Left ventricle myocardium superior (tissue), 1 donor: ENCODE results near the gene TRPM3. TPM values are rescaled to one million over a fixed set of nuclear protein-coding genes. Genes with fewer than 3 reads are reported as not detected.
A peak's percentile ranks its signal among the peaks of the same experiment; 100 is the strongest.
"Not testable (repeated sequence)": the region's sequence is repeated elsewhere in the genome, so short reads cannot be mapped to it uniquely, and the experiment has no call there.

Experiments
- ATAC-seq: fragments of 200-7000 bp; cut with Tn5 transposase; one replicate; pipeline ENCODE4 v1.9.1; 2020; ENCODE audit warnings: mild to moderate bottlenecking, moderate library complexity
- DNase-seq: peaks from one replicate; pipeline ENCODE4 v3.0.0-alpha.2; 2020
- intact Hi-C: fragments of 100-400 bp; cut with micrococcal nuclease; formaldehyde crosslinking; loops from one replicate; pipeline ENCODE4 v1.11.0; 2022
- total RNA-seq: library from RNA; stranded (reverse); fragmentation: NEBNext Ultra II Directional; extraction: Animal tissue kit (Norgen Biotek cat#: 25700); gene quantifications from one replicate; pipeline ENCODE4 v1.2.1, GENCODE V29; 2021
- donor health status: DM: no; HTN: yes; CAD: no; lungs with severe emphysema.

Gene TRPM3
- total RNA-seq, 1 donor from 2014 or later, result 0.35 TPM

- no peak for ATAC-seq
- no peak for DNase-seq
- intact Hi-C loops, result no loop called here
These were observed 465.1 kb downstream of the TRPM3 start for GRCh38 chr9:70656281-70656680.

GRCh38 chr9:70654144-70654543 lies 467.3 kb downstream of the TRPM3 start:
- DNase-seq (no peak), ATAC-seq (no peak)
- intact Hi-C loops, result no loop called here

GRCh38 chr9:70644627-70645026 lies 476.8 kb downstream of the TRPM3 start:
- DNase-seq, ATAC-seq: not testable (repeated sequence)
- intact Hi-C loops, result loop anchor here (5.0 kb wide), 1 partner anchor 603 kb away; no protein-coding TSS in a partner anchor

- DNase-seq (no peak), ATAC-seq (no peak)
- intact Hi-C loops, result loop anchor here (5.0 kb wide), 1 partner anchor 605 kb away; no protein-coding TSS in a partner anchor
These were observed 479.1 kb downstream of the TRPM3 start for GRCh38 chr9:70642341-70642740.

GRCh38 chr9:70641631-70642030 lies 479.8 kb downstream of the TRPM3 start:
- ATAC-seq (no peak), DNase-seq (no peak)
- intact Hi-C loops, result loop anchor here (5.0 kb wide), 1 partner anchor 606 kb away; no protein-coding TSS in a partner anchor

- DNase-seq, result no peak
- no peak for ATAC-seq
- intact Hi-C loops, result loop anchor here (5.0 kb wide), 1 partner anchor 606 kb away; no protein-coding TSS in a partner anchor
These were observed 480.4 kb downstream of the TRPM3 start for GRCh38 chr9:70641031-70641430.

- intact Hi-C loops, result loop anchor here (5.0 to 10.0 kb wide), 2 partner anchors 365 to 607 kb away; no protein-coding TSS in a partner anchor
- DNase-seq, result no peak
- ATAC-seq, result peak; percentile 61
These were observed 481.3 kb downstream of the TRPM3 start for GRCh38 chr9:70639853-70640814.

GRCh38 chr9:70635790-70636189 lies 485.6 kb downstream of the TRPM3 start:
- DNase-seq, result no peak
- ATAC-seq, result no peak
- intact Hi-C loops, result loop anchor here (10.0 kb wide), 1 partner anchor 369 kb away; no protein-coding TSS in a partner anchor

- intact Hi-C loops, result loop anchor here (10.0 kb wide), 1 partner anchor 370 kb away; no protein-coding TSS in a partner anchor
- DNase-seq (no peak), ATAC-seq (no peak)
These were observed 486.7 kb downstream of the TRPM3 start for GRCh38 chr9:70634696-70635095.

GRCh38 chr9:70630971-70631370 lies 490.4 kb downstream of the TRPM3 start:
- DNase-seq, result no peak
- intact Hi-C loops, result loop anchor here (10.0 kb wide), 1 partner anchor 374 kb away; no protein-coding TSS in a partner anchor
- no peak for ATAC-seq

- intact Hi-C loops, DNase-seq, ATAC-seq: not testable (repeated sequence)
These were observed 492.2 kb downstream of the TRPM3 start for GRCh38 chr9:70629080-70629685.

GRCh38 chr9:70625078-70625477 lies 496.3 kb downstream of the TRPM3 start:
- ATAC-seq, result no peak
- intact Hi-C loops, result no loop called here
- no peak for DNase-seq

- DNase-seq (peak; percentile 80), ATAC-seq (peak; percentile 63)
- intact Hi-C loops, result no loop called here
These were observed 502.6 kb downstream of the TRPM3 start for GRCh38 chr9:70618784-70619183.

GRCh38 chr9:70617033-70617828 lies 504.2 kb downstream of the TRPM3 start:
- ATAC-seq (no peak), DNase-seq (no peak)
- intact Hi-C loops, result no loop called here

GRCh38 chr9:70616228-70616990 lies 505.0 kb downstream of the TRPM3 start:
- intact Hi-C loops, result no loop called here
- DNase-seq (no peak), ATAC-seq (no peak)

- intact Hi-C loops, result no loop called here
- ATAC-seq, result peak; percentile 36
- no peak for DNase-seq
These were observed 505.8 kb downstream of the TRPM3 start for GRCh38 chr9:70615464-70616138.

- DNase-seq (peak; percentile 55), ATAC-seq (peak; percentile 87)
- intact Hi-C loops, result loop anchor here (5.0 kb wide), 1 partner anchor 278 kb away; no protein-coding TSS in a partner anchor
These were observed 506.5 kb downstream of the TRPM3 start for GRCh38 chr9:70614786-70615463.
